GM21447 (cell line): ENCODE measurements around the gene CROCC2.

ENCODE experiments used
- ATAC-seq: cut with Tn5 transposase; IDR thresholded peaks from one replicate; pipeline ENCODE4 v1.9.1; 2021; ENCODE audit not compliant: unreplicated experiment

CROCC2 gene

DNA sequence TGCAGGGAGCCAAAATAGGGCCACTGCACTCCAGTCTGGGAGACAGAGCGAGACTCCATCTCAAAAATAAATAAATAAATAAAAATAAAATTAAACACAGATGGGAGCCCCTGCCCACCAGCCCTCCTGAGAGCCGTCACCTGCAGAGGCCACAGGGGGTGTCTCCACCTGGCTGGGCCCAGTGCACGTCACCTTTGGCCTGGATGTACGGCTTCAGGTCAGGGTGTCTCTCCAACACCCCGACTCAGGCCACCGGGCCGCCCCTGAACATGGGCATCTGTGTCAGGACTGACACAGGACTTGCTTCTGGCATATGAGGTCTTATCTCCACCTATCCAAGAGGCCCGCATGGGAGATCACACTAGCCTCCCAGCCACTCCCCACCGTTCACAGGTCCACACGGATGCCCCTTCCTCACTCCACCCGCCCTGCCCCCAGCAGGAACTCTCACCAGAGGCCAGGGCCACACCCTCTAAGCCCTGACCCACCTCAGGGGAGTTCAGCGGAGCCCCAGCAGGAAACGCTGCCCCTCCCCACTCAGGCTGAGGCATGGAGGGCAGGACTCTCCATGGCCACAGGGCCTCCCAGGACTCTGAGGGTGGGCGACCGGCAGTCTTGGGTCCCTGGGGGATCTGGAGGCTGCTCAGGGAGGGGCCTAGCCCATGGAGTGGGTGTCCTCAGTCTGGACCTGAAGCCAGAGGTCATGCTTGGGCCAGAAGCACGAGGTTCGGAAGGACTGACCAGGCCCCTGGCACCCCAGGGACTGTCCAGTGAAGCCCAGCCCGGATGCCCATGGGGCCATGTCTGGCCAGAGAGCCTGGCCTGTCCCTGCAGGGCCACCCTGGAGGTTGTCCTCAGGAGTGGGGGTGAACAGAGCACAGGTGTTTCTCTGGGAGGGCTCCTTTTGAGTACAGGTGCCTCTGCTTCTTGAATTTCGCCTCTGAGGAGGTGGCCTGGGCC, 1.6 kb upstream of the CROCC2 start:
- no peak for ATAC-seq

DNA sequence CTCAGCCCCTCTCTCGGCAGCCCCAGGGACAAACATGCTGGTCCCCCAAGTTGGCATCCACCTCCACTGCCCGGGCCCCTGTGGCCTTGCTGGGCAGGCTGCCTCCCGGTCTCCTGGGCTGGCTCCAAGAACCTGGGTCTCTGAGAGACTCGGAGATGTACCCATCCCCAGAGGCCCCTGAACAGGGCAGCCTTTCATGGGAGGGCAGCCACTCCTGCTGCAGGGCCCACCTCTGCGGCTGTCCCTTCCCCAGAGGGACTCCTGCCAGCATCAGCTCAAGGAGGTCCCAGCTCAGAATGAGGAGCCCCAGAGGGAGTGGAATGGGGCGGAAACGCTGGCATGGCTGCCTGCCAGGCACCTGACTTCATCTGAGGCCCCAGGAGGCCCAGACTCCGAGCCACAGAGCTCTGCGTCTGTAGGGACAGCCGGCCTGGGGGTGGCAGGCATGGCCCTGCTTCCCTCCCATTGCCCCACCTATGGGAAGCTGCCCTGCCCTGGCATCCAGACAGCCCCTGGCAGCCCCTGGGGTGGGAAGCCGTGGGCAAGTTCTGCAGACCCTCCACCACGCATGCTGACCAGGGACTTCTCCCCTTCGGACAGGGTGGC, 857 bp upstream of the CROCC2 start:
- no peak for ATAC-seq

DNA sequence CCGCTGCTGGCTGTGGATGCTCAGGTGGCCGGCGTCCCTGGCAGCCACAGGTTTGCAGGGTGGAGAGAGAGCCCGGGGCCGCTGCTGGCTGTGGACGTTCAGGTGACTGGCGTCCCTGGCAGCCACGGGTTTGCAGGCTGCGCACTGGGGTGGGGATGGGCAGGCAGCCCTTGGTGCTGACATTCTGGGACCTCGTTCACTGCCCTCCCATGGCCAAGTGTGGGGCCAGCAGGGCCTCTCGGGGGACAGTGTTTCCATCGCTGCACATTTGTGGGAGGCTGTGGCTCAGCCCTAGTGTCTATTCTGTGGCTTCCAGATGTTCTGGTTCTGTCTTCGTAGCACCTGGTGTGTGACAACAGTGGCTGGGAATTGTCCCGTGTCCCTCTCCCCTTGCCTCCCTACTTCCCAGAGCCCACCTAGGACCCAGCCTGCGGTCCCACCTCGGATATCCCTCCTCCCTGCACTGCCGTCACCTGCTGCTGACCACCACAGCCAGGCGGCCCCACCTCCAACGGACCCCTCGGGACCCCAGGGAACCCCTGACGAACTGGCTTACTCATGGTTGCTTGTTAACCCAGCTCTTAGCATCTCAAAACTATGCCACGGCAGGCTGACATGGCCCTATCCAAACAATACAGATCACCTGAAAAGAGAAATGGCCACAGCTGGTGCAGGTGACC, 915 bp downstream of the CROCC2 start:
- ATAC-seq, result no peak

DNA sequence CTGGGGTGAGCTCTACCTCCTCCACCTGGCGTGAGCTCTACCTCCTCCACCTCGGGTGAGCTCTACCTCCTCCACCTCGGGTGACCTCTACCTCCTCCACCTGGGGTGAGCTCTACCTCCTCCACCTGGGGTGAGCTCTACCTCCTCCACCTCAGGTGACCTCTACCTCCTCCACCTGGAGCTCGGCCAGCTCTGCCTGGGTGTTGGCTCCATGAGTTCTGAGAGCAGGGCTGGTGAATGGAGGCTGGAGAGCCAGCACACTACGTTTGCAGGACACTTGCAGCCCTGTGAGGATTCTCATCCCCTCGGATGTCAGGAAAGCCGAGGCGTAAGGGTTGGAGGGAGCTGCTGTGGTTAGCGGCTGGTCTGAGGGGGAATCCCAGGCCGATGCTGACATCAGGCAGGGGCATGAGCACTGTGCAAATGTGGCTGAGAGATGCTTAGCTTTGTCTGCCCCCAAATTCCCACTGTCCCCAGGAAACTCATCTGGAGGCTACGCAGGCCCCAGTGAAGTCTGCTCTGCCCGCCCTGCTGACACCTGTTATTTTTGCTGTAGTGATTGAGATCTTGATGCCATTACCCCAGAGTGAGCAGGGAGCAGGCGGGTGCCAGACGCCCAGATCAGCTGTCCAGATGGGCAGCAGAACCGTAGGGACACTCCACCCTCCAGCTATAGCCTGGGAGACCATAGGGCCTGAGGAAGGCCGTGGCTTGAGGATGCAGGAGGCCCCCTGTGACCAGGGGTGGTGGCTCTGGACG, 3.3 kb downstream of the CROCC2 start:
- no peak for ATAC-seq

DNA sequence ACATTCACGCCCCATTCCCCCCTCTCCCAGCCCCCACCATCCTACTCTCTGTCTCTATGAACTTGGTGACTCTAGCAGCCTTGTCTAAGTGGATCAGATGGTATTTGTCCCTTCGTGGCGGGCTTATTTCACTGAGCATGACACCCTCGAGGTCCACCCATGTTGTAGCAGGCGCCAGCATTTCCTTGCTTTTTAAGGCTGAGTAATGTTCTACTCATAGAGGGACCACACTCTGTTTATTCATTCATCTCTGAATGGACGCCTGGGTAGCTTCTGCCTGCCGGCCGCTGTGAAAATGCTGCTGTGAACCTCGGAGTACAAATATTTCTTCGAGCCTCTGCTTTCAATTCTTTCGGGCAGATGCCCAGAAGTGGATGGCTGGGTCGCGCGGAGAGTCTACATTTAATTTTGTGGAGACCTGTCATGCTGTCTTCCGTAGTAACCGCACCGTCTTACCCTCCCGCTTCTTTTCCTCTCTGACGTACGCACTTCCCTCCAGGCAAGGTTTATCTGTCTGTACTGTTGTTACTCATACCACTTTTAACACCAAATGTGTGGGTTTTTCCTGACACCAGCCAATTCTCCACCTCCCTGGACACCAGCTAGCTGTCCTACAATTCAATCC, 5.6 kb downstream of the CROCC2 start:
- ATAC-seq, result no peak

DNA sequence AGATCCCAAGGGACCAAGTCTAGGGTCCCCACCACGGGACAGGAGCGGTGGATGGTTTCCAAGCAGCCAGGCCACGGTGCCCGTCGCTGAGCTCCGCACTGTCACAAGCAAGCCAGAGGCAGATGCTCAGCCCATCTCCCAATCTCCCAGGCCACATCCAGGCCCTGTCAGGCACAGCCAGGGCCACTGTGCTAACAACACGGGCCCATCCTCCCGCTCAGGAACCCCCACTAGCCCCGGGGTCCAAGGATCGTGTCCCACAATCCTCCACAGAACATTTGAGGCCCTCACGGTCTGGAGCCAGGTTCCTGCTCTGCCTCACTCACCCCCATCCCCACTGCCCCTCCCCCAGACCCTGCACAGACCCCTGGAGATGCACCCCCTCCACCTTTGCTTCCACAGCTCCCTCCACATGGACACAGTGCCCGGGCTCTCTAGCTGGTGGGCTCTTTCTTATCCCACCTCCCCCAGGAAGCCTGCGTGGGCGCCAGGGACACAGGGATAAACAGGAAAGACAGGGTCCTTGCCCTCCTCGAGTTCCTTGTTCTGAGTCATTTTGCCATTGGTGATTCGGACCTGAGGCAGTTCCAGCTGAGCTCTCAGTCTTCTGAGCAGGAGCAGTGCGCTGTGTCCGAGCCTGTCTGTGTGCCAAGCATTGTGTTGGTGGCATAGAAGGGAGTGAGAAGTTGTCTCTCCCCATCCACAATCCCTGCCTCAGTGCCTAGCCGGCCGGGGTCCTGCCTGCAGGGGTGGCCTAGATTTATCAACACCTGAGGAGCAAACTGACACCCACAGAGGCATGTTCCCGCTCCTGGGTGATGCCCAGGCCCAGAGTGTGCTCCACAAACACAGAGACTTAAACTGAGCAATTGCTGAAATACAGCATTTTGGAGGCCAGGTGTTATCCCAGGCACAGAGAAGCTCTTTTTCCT, 7.0 kb downstream of the CROCC2 start:
- no peak for ATAC-seq

DNA sequence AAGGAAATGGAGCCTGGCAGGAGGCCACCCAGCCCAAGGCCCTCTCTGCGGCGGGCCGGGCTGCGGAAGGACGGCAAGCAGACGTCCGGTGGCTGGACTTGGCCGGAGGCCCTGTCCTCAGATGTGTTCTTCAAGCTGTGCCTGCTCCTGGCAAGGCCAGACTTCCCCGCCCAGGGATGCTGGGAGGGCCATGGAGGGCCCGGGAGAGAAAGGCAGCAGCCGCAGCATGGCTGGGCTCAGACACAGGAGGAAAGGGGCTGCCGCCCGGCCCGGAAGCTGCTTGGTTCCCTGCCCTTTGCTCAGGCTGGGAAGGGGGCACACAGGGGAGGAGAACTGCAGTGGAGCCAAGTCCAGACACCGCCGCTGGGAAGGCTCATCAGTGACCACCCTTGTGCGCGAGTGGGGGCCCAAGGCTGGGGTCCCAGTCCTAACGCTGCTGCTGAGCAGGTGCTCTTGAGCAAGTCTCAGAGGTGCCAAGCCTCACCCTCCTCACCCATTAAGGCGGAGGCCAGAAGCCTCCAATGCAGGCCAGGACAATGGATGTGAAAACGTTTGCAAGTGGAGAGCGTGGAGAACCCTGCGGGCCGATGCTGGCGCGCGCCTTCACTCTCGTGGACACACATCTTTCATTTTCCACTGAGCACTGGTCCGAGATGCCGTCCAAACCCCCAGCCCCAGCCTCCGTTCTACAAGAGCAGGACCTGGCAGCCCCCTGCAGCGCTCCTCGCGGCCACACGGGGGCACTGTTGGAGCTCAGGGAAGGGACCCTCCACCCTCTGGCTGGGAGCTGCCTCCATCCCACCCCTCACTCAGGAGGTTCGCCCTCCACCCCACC, 7.9 kb downstream of the CROCC2 start:
- no peak for ATAC-seq

DNA sequence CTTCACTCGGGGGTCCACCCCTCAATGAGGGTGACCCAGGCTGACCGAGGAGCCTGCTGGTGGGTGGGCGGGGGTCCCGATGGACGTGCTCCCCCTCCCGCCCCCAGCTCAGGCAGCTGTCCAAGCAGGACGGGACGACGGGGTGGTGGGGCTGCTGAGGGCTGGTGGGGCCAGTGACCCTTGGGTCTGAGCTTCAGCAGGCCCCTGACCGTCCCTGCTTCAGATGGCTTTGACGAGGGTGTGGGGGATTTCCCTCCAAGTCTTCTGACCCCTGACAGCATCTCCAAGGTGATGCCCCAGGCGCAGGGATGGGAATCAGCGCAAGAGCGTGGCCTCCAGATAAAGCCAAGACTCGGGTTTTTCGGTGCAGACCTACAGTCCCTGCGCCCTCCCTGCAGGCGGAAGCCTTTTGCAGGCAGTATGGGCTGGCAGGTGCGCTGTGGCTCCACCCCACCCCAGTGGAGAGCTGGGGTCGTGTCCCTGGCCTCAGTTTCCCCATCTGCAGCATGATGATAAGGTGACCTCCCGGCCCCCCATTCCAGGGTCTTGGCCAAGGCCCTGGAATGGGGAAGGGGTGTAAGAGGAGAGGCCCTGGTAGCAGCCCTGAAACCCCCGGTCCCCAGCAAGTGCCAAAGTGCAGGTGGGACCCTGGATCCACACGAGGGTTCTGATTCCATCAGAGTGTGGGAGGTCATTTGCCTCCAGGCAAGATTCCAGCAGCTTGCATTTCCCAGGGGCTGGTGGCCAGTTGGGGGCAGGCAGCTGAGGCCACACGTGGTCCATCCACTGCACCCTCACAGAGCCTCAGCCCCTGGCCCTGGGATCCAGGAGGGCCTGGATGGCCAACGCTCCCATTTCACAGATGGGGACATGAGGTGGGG, 8.7 kb downstream of the CROCC2 start:
- ATAC-seq, result no peak

DNA sequence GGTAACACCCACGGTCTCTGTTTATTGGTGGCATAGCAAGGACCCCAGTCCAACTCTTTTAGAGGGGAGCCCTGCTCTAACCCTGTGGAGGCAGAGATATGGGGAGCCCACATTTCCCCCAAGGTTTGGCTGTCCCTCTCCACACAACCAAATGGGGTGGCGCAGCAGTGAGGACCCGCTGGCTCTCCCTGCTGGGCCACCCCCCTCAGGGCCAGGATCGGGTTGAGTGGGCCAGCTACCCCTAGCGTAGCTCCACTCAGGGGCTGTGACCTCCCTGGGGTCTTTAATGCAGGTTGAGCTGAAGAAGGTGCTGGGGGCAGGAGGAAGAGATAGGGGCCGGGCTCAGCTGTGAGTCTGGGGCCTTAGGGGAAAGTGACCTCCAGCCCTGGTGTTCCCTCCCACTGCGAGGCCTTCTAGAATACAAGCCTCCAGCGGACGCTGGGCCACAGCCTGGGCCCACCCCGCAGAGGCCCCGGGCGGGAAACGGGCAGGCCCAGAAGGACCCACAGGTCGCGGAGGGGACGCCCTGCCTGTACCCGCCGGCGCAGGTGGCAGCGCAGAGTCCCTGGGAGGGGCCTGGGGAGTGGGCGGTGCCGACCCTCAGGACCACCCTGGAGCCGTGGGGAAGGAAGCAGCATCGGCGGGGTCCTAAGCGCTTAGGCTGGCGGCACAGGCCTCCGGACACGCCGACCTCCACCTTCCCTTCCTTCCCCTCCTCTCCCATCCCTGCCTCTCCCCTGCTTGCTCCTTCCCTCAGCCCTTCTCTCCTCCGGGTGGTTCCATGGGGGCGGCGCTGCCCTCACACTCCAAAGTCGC, 9.6 kb downstream of the CROCC2 start:
- no peak for ATAC-seq

DNA sequence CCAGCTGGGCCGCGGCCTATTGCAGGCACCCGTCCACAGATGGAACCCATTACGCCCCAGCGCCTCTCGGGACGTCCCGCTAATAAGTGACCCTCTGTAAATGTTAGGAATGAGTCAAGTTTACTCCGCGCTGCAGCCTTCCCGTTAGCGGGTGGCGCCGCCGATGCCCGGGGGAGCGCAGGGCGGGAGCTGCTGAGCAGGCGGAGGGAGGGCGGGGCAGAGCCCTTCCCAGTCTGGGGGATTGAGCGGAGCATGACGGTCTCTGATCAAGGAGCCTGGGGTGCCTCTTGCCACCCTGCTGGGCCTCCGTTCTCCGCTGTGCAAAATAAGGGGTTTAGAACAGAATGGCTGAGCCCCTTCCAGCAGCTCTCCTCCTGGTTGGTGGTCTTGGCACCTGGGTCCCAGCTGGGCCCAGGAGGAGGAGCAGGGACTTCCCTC, 10.5 kb downstream of the CROCC2 start:
- ATAC-seq, result no peak

DNA sequence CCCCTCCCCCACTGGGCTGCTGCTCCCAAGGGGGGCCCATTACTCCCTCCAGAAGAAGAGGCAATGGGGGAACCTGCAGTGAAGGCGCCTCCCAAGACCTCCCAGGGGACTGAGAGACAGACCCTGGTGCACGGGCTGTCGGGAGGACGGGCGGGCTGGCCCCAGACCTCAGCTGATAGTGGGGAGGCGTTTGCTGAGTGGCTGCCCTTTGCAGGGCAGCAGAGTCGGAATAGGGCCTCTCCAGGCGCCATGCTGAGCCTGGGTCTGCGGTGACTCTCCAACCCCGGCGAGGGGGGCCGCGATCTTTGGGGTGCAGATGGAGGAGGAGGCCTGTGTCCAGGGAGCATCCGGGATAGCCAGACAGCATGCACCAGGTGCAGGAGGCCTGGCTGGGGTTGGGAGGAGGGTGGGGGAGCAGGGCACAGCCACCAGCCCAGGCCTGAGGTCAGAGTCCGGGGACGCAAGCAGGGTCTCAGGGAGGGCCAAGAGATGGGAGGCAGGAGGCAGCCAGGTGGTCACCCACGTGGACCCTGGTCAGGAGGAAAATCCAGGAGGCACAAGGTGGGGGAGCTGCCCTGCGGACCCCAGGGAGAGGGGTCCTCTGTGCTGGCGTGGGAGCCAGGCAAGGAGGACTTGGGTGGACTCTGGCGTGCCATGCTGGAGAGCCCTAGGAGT, 11.0 kb downstream of the CROCC2 start:
- ATAC-seq, result no peak

DNA sequence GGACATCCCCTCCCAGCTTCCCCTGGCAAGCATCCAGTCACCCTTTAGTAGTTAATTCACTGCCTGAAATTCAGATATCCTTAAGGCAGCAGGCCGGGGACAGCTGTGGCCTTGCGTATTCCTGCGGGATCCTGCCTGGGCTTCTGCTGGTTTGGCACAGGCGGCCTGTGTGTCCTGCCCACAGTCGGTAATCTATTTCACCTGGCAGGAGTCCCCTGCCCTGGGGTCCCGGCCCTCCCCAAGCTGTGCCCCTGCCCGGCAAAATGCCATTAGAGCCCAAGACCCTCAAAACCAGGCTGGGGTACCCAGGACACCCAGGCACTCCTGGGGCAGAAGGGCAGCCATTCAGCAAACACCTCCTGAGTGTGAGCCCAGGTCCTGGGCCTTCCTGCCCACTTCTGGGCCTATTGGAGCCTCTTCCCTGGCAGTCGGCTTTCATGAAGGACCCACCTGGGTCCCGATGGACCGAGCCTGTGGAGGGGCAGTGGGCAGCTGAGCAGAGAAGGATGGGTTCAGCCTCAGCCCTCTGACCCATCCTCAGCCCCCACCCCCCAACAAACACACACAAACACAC, 11.6 kb downstream of the CROCC2 start:
- ATAC-seq, result no peak

DNA sequence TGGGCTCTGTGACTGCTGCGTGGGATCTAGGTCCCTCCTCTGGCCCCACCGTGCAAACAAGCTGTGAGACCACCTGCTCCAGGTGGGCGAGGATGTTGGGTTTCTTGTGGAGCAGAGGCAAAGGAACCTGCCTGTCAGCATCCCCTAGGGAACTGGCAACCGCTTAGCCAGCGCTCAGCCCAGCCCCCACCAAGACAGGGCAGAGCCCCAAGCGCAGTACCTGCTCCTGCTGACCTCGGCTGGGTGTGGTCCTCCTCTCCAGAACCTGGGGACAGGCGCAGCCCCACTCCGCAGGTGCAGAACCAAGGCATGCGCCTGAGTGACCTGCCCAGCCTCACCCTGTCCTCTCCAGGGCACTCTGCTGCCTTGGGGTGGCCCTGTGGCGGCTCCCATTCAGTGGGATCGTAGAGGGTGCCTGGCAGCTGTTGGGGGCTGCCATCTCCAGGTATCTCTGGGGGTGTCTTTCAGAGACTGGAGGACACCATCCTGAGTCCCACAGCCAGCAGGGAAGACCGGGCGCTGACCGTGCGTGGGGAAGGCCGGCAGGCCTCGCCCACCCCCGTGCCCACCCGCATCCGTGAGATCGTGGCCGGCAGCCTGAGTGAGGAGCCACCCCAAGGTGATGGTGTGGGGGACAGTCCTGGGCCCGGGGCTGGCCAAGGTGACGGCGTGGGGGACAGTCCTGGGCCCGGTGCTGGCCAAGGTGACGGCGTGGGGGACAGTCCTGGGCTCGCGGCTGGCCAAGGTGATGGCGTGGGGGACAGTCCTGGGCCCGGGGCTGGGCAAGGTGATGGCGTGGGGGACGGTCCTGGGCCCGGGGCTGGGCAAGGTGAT, 12.3 kb downstream of the CROCC2 start:
- no peak for ATAC-seq

DNA sequence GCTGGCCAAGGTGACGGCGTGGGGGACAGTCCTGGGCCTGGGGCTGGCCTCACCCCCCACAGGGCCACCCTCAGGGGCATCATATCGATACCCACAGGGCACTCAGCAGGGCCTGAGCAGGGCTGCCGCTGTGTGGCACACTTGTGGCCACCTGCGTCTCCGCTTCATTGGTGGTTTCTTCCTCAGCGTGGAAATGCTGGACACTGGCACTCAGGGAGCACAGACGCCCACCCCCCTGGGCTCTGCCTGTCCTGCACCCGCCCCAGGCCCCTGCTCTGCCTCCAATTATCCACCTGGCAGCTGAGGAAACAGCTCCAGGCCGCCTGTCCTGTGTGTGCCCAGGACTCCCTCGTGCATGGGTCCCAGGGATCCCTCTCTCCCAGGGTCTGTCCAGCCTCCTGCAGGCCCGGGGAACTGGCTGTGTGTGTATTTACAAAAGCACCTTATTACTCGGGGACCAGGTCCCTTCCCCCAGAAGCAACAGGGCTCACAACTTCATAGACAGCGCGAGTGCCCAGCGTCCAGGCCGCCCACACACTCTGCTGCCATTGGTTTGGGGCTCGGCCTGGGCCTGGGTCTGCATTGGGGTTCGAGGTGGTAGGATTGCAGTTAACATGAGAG, 13.1 kb downstream of the CROCC2 start:
- no peak for ATAC-seq
